H7 (cell line): ENCODE data around the gene UBL5. TPM values are rescaled to one million over a fixed set of nuclear protein-coding genes. Genes with fewer than 3 reads are reported as not detected.

Experiments used
- DNase-seq: peaks from one replicate; pipeline ENCODE4 v3.0.0; 2012
- H3K27me3 ChIP-seq: 2 replicates; pipeline ENCODE4 v1.6.0; 2011; ENCODE audit warnings: mild to moderate bottlenecking, low read length; ENCODE audit not compliant: control insufficient read depth, insufficient read depth
- H3K36me3 ChIP-seq: replicated peaks from 2 replicates; pipeline ENCODE4 v1.5.1; 2011; ENCODE audit warnings: low read length; ENCODE audit not compliant: control insufficient read depth, insufficient read depth
- H3K4me3 ChIP-seq: 2 replicates; pipeline ENCODE4 v1.5.1; 2011; ENCODE audit warnings: low read depth, mild to moderate bottlenecking, control low read depth, low read length, moderate library complexity; ENCODE audit not compliant: insufficient read depth
- total RNA-seq: library from RNA; depleted of rRNA; stranded (reverse); fragments of >200 nt; shearing (Covaris generic); gene quantifications from 2 replicates; pipeline ENCODE4 v1.2.3, GENCODE V29; 2014; rRNA removed

The UBL5 gene
- total RNA-seq, 1 experiment from 2014 or later: 288 TPM

DNA sequence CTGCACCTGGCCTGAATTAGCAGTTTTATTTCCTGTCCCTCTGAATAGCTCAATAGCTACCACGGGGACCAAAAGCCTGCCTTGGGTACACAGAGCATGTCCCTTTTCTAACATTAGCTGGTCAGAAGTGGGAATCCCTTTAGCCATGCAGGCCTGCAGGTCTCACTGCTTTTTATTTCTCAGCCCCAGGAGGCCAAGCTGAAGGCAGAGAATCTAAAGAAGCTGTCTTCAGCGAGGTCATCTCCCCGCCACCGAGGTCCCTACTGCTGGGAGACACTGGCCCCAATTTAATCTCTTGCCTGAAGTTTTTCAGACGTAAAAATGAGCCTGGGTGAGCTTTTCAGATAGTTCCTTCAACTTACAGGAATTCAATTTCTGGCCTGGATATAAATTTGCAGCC is 48.1 kb downstream of the UBL5 start:
- H3K27me3 ChIP-seq: no peaks in the 10 kb centered on the region
- DNase-seq: peak; percentile 52
- no peak overlapping the region for H3K4me3 ChIP-seq
- H3K36me3 ChIP-seq: no peaks in the 10 kb centered on the region; the same call in 1 of the 2 replicates

DNA sequence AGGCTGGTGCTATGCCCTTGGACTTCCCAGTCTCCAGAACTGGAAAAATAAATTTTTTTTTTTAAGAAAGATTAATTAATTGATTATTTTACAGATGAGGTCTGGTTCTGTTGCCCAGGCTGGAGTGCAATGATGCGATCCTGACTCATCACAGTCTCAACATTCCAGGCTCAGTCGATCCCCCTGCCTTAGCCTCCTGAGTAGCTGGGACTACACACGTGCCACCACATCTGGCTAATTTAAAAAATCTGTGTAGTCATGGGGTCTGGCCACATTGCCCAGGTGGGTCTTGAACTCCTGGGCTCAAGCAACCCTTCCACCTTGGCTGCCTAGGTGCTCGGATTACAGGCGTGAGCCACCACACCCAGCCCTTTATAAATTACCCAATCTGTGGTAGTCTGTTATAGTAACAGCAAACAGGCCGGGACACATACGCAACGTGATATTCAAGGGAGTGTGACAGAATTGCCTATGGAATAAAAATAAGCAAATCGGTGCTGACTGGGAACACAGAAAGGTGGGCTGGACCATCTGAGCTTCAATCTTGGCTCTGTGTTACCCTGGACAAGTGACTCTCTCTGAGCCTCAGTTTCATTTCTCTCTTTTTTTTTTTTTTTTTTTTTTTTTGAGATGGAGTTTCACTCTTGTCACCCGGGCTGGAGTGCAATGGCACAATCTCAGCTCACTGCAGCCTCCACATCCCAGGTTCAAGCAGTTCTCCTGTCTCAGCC is 50.2 kb downstream of the UBL5 start:
- DNase-seq: no peak
- Histone ChIP-seq H3K27me3 (no peaks in the 10 kb centered on the region), H3K36me3 (no peaks in the 10 kb centered on the region; the same call in 1 of the 2 replicates), H3K4me3 (no peak overlapping the region)

DNA sequence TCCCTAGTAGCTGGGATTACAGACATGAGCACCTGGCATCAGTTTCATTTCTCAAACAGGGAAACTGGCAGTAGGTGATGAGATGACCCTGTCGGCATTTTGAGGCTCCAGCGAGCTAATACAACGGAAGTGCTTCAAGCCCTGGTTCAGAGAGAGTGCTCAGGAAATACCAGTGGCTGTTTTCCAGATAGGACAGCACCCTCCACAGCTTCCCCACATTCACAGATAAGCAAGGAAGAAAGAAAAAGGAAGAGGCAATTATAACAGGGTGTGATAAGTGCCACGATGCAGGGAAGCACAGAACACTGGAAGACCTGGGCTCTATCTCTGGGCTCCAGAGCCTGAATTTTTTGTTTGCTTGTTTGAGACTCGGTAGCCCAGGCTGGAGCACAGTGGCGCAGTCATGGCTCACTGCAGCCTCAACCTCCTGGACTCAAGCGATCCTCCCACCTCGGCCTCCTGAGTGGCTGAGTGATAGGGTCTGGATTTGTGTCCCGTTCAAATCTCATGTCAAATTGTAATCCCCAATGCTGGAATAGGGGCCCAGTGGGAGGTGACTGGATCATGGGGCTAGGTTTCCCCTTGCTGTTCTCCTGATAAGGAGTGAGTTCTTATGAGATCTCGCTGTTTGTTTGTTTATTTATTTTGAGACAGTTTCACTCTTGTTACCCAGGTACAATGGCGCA is 50.9 kb downstream of the UBL5 start:
- no peaks in the 10 kb centered on the region for H3K27me3 ChIP-seq
- no peaks in the 10 kb centered on the region; the same call in 1 of the 2 replicates for H3K36me3 ChIP-seq
- H3K4me3 ChIP-seq: no peak overlapping the region
- no peak for DNase-seq

Other genes with a start within 250 kb of the UBL5 start
- gene ZNF121, start 243.4 kb upstream of the UBL5 start, total RNA-seq: 53.8 and 85.3 TPM in 2 replicates
- 42.7 and 49.3 TPM in 2 replicates for gene ZNF561, start 206.7 kb upstream of the UBL5 start, total RNA-seq
- 21.2 and 21.3 TPM in 2 replicates for gene ZNF562, start 152.8 kb upstream of the UBL5 start, total RNA-seq
- gene ZNF846, start 59.2 kb upstream of the UBL5 start, total RNA-seq: 3.9 and 8.6 TPM in 2 replicates
- 31.2 and 36.4 TPM in 2 replicates for gene FBXL12, start 8.8 kb upstream of the UBL5 start, total RNA-seq
- gene PIN1, start 7.4 kb downstream of the UBL5 start, total RNA-seq: 180 and 208 TPM in 2 replicates
- 40.0 and 63.4 TPM in 2 replicates for gene OLFM2, start 108.6 kb downstream of the UBL5 start, total RNA-seq
- gene COL5A3, start 182.6 kb downstream of the UBL5 start, total RNA-seq: 0.62 and 1.4 TPM in 2 replicates
- not detected in 2 replicates for gene RDH8, start 185.6 kb downstream of the UBL5 start, total RNA-seq